ENCODE measurements around the gene PARP1.

Gene PARP1

GRCh38 chr1:226376300-226376699 is 31.6 kb downstream of the PARP1 start:
- DNase-seq (ENCODE audit: low spot score): no peak

GRCh38 chr1:226373376-226373775 is 34.5 kb downstream of the PARP1 start:
- no peak for DNase-seq (ENCODE audit: low spot score)

- no peak for DNase-seq (ENCODE audit: low spot score)
These were observed 35.0 kb downstream of the PARP1 start for GRCh38 chr1:226372885-226373284.

GRCh38 chr1:226371866-226372490 is 35.9 kb downstream of the PARP1 start:
- no peak for DNase-seq (ENCODE audit: low spot score)

GRCh38 chr1:226371027-226371694 is 36.7 kb downstream of the PARP1 start:
- no peak for DNase-seq (ENCODE audit: low spot score)

- DNase-seq (ENCODE audit: low spot score): no peak
These were observed 37.6 kb downstream of the PARP1 start for GRCh38 chr1:226370144-226370923.

GRCh38 chr1:226369110-226369509 is 38.8 kb downstream of the PARP1 start:
- DNase-seq (ENCODE audit: low spot score): no peak

- DNase-seq (ENCODE audit: low spot score): no peak
These were observed 41.6 kb downstream of the PARP1 start for GRCh38 chr1:226366290-226366689.

GRCh38 chr1:226365831-226366231 is 42.1 kb downstream of the PARP1 start:
- no peak for DNase-seq (ENCODE audit: low spot score)

GRCh38 chr1:226364901-226365565 is 42.9 kb downstream of the PARP1 start:
- no peak for DNase-seq (ENCODE audit: low spot score)

GRCh38 chr1:226364514-226364899 is 43.4 kb downstream of the PARP1 start:
- DNase-seq (ENCODE audit: low spot score): no peak

GRCh38 chr1:226363801-226364513 is 43.9 kb downstream of the PARP1 start:
- DNase-seq (ENCODE audit: low spot score): no peak

- DNase-seq (ENCODE audit: low spot score): no peak
These were observed 44.9 kb downstream of the PARP1 start for GRCh38 chr1:226362891-226363447.

- no peak for DNase-seq (ENCODE audit: low spot score)
These were observed 45.5 kb downstream of the PARP1 start for GRCh38 chr1:226362361-226362760.

- DNase-seq (ENCODE audit: low spot score): no peak
These were observed 47.7 kb downstream of the PARP1 start for GRCh38 chr1:226360106-226360746.

GRCh38 chr1:226357416-226357815 is 50.5 kb downstream of the PARP1 start:
- no peak for DNase-seq (ENCODE audit: low spot score)

GRCh38 chr1:226355669-226356551 is 52.0 kb downstream of the PARP1 start:
- peak; percentile 37 for DNase-seq (ENCODE audit: low spot score)

- no peak for DNase-seq (ENCODE audit: low spot score)
These were observed 52.9 kb downstream of the PARP1 start for GRCh38 chr1:226355016-226355415.

- no peak for DNase-seq (ENCODE audit: low spot score)
These were observed 54.0 kb downstream of the PARP1 start for GRCh38 chr1:226353698-226354525.

All from pons (tissue), 1 donor.